ENCODE data around the gene IRGQ.
"Not testable (repeated sequence)": the region's sequence is repeated elsewhere in the genome, so short reads cannot be mapped to it uniquely, and the experiment has no call there.

The IRGQ gene

GRCh38 chr19:43616954-43617353 lies 21.0 kb upstream of the IRGQ start:
- Mint-ChIP-seq H3K27ac (no peak overlapping the region), H3K4me3 (no peak overlapping the region), H3K27me3 (no peaks in the 10 kb centered on the region), H3K9me3 (no peaks in the 10 kb centered on the region), H3K36me3 (ENCODE audit: low read depth) (peaks cover 7% of the 10 kb centered on the region), H3K4me1 (peaks cover 18% of the 10 kb centered on the region)
- no peak for ATAC-seq
- no peak for DNase-seq

- no peaks in the 10 kb centered on the region for H3K27me3 Mint-ChIP-seq
- H3K27ac Mint-ChIP-seq = no peak overlapping the region
- H3K4me3 Mint-ChIP-seq = no peak overlapping the region
- DNase-seq (no peak), ATAC-seq (no peak)
- H3K36me3 Mint-ChIP-seq (ENCODE audit: low read depth) = peaks cover 11% of the 10 kb centered on the region
- peaks cover 18% of the 10 kb centered on the region for H3K4me1 Mint-ChIP-seq
- no peaks in the 10 kb centered on the region for H3K9me3 Mint-ChIP-seq
Observed at GRCh38 chr19:43616306-43616705, 20.4 kb upstream of the IRGQ start.

- H3K27me3 Mint-ChIP-seq = no peaks in the 10 kb centered on the region
- ATAC-seq (no peak), DNase-seq (no peak)
- H3K4me3 Mint-ChIP-seq = no peak overlapping the region
- H3K9me3 Mint-ChIP-seq = no peaks in the 10 kb centered on the region
- H3K36me3 Mint-ChIP-seq (ENCODE audit: low read depth) = peaks cover 11% of the 10 kb centered on the region
- H3K27ac Mint-ChIP-seq = no peak overlapping the region
- H3K4me1 Mint-ChIP-seq = peaks cover 3% of the 10 kb centered on the region
Observed at GRCh38 chr19:43612374-43612773, 16.4 kb upstream of the IRGQ start.

- peaks cover 8% of the 10 kb centered on the region for H3K4me1 Mint-ChIP-seq
- no peaks in the 10 kb centered on the region for H3K9me3 Mint-ChIP-seq
- peaks cover 11% of the 10 kb centered on the region for H3K36me3 Mint-ChIP-seq (ENCODE audit: low read depth)
- DNase-seq = no peak
- H3K27ac Mint-ChIP-seq = peak within 1 kb of the TSS; percentile 29
- H3K4me3 Mint-ChIP-seq = no peak within 1 kb of the TSS
- no peak for ATAC-seq
- no peaks in the 10 kb centered on the region for H3K27me3 Mint-ChIP-seq
Observed at GRCh38 chr19:43611788-43612187, 15.9 kb upstream of the IRGQ start, which contains the start of gene SRRM5. Gene SRRM5 (plus strand): TSS chr19:43612088. CDS start chr19:43612122, 34 bp downstream.

GRCh38 chr19:43610493-43610892 lies 14.6 kb upstream of the IRGQ start:
- DNase-seq (no peak), ATAC-seq (no peak)
- H3K9me3 Mint-ChIP-seq = no peaks in the 10 kb centered on the region
- H3K27me3 Mint-ChIP-seq = no peaks in the 10 kb centered on the region
- no peak overlapping the region for H3K4me3 Mint-ChIP-seq
- H3K4me1 Mint-ChIP-seq = peaks cover 8% of the 10 kb centered on the region
- H3K27ac Mint-ChIP-seq = peak overlapping the region; percentile 23
- peaks cover 11% of the 10 kb centered on the region for H3K36me3 Mint-ChIP-seq (ENCODE audit: low read depth)

- Mint-ChIP-seq H3K4me3 (no peak overlapping the region), H3K27me3 (no peaks in the 10 kb centered on the region), H3K4me1 (peaks cover 8% of the 10 kb centered on the region), H3K27ac (no peak overlapping the region), H3K36me3 (ENCODE audit: low read depth) (peaks cover 11% of the 10 kb centered on the region), H3K9me3 (no peaks in the 10 kb centered on the region)
- no peak for DNase-seq
- ATAC-seq = no peak
Observed at GRCh38 chr19:43609872-43610271, 13.9 kb upstream of the IRGQ start.

DNA sequence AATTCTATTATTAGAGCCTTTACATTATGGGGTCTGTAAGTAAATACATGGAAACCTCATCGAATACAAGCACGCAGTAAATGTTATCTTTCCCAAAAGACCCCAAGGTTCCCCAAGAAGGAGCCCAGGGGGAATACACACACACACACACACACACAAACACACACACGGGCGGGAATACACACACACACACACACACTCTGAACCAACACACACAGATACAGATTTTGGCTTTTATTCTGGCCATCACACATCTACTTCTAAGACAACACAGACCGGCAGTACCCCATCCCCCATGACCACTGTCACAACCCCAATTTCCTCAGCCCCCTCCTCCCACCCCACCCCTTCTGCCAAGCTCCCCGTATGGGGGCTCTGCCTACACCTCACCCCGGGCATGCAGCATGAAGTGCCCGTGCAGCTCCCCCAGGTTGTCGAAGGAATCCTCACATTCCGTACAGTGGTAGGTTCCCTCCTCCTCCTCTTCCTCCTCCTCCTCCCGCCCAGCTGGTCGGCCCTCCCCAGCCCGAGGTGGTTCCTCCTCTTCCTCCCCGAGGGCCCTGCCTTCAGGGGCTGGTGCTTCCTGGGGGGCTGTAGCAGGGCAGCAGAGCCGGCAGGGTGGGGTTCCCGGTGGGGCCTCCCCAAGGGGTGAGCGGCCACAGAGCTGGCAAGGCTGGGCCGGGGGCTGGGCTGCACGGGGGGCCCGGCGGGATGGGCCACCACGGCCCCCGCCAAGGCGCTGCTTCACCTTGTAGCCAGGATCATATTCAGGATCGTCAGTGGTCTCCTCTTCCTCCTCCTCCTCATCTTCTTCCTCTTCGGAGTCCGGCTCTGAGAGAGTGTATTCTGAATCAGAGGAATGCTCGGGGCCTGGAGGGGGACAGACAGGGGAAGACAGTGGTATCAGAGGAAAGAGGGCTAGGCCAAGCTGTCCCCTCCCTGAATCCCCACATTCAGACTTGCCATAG lies 11.6 kb upstream of the IRGQ start:
- Mint-ChIP-seq H3K36me3 (ENCODE audit: low read depth) (peaks cover 7% of the 10 kb centered on the region), H3K4me3 (no peak overlapping the region), H3K27me3 (no peaks in the 10 kb centered on the region), H3K4me1 (peaks cover 8% of the 10 kb centered on the region), H3K9me3 (no peaks in the 10 kb centered on the region), H3K27ac (peak overlapping the region; percentile 16)
- no peak for DNase-seq
- ATAC-seq = no peak

DNA sequence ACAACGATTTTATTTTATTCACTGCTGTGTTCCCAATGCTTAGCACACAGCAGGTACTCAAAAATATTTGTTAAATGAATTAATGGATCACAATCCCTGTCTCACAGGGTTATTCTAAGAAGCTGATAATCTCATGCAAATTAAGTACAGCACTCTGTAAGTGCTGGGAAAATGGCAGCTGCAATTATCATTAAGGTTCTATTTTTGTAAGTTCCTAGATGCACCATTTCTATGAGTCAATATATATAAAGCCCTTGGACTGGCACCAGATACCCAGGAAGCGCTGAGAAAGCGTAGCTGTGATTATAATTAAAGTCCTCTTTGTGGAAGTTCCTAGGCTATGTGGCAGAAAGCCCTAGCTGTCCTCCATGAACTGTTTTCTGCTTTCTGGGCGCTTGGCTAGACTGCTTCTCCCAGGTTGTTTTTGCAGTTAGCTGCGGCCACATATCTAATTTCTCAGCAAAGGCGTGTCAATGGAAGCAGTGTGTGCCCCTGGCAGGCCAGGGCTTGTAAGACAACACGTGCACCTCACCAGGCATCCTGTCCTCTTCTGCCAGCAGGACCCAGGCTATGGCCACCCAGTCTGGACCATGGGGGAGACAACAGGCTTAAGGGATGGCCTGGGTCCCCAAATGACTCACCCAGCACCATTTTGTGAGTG lies 10.8 kb upstream of the IRGQ start:
- Mint-ChIP-seq H3K36me3 (ENCODE audit: low read depth) (peaks cover under 1% of the 10 kb centered on the region), H3K4me1 (peaks cover 8% of the 10 kb centered on the region), H3K4me3 (no peak overlapping the region), H3K27me3 (no peaks in the 10 kb centered on the region), H3K9me3 (no peaks in the 10 kb centered on the region), H3K27ac (peak overlapping the region; percentile 16)
- ATAC-seq (no peak), DNase-seq (no peak)

DNA sequence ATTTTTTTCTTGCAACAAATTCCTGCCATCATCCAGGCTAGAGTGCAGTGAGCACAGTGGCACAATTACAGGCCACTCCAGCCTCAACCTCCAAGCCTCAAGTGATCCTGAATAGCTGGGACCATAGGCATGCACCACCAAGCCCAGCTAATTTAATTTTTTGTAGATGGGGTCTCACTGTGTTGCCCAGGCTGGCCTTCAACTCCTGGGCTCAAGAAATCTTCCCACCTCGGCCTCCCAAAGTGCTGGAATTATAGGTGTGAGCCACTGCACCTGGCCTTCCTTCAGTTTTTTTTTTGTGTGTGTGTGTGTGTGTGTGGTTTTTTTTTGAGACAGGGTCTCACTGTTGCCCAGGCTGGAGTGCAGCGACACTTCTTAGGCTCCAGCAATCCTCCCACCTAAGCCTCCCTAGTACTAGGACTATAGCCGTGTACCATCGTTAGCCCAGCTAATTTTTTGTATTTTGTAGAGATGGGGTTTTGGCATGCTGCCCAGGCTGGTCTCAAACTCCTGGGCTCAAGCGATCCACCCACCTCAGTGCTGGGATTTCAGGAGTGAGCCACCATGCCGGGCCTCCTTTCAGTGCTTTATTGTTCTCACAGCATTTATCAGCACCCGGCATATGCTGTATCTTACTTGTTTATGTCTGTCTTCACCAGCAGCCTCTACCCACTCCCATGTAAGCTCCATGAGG lies 10.1 kb upstream of the IRGQ start:
- DNase-seq = no peak

GRCh38 chr19:43600326-43600725 lies 4.4 kb upstream of the IRGQ start:
- H3K4me3 Mint-ChIP-seq = not testable (repeated sequence)

More for the DNA sequence above, 10.1 kb upstream of the IRGQ start:
- ATAC-seq = no peak
- H3K4me1 Mint-ChIP-seq = peaks cover 8% of the 10 kb centered on the region
- H3K27me3 Mint-ChIP-seq = no peaks in the 10 kb centered on the region
- peak overlapping the region; percentile 21 for H3K27ac Mint-ChIP-seq
- no peaks in the 10 kb centered on the region for H3K36me3 Mint-ChIP-seq (ENCODE audit: low read depth)
- no peaks in the 10 kb centered on the region for H3K9me3 Mint-ChIP-seq
- no peak overlapping the region for H3K4me3 Mint-ChIP-seq

GRCh38 chr19:43599635-43600295 lies 3.8 kb upstream of the IRGQ start:
- no peak overlapping the region for H3K27ac Mint-ChIP-seq
- H3K27me3 Mint-ChIP-seq = peaks cover 2% of the 10 kb centered on the region
- H3K36me3 Mint-ChIP-seq (ENCODE audit: low read depth) = peaks cover 16% of the 10 kb centered on the region
- peaks cover 27% of the 10 kb centered on the region for H3K4me1 Mint-ChIP-seq
- DNase-seq (no peak), ATAC-seq (no peak)
- H3K4me3 Mint-ChIP-seq = no peak overlapping the region
- H3K9me3 Mint-ChIP-seq = no peaks in the 10 kb centered on the region

More at GRCh38 chr19:43600326-43600725, 4.4 kb upstream of the IRGQ start:
- Mint-ChIP-seq H3K36me3 (ENCODE audit: low read depth) (peaks cover 16% of the 10 kb centered on the region), H3K4me1 (peaks cover 27% of the 10 kb centered on the region)
- not testable (repeated sequence) for DNase-seq, H3K27ac Mint-ChIP-seq, H3K27me3 Mint-ChIP-seq, ATAC-seq, H3K9me3 Mint-ChIP-seq

DNA sequence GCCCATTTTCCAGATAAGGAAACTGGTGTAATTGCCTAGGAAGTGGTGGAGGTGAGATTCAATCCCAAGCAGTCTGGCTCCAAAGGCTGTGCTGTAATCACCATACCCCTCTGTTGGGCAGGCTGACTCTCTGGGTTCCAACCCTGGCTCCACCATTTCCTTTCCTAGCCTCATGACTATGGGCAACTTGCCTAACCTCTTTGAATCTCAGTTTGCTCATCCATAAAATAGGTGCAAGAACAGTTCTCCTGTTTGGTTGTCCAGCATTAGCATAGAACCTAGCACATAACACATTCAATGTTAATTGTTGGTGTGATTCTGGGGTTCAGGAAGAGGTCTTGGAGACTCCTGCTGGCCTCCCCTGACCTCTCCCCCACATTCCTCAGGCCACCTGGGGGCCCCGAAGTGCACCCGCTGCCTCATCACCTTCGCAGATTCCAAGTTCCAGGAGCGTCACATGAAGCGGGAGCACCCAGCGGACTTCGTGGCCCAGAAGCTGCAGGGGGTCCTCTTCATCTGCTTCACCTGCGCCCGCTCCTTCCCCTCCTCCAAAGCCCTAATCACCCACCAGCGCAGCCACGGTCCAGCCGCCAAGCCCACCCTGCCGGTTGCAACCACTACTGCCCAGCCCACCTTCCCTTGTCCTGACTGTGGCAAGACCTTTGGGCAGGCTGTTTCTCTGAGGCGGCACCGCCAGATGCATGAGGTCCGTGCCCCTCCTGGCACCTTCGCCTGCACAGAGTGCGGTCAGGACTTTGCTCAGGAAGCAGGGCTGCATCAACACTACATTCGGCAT lies 2.7 kb upstream of the IRGQ start:
- peaks cover 19% of the 10 kb centered on the region for H3K36me3 Mint-ChIP-seq (ENCODE audit: low read depth)
- ATAC-seq (no peak), DNase-seq (no peak)
- peaks cover 2% of the 10 kb centered on the region for H3K27me3 Mint-ChIP-seq
- H3K9me3 Mint-ChIP-seq = no peaks in the 10 kb centered on the region
- H3K27ac Mint-ChIP-seq = peak overlapping the region; percentile 99
- peak overlapping the region; percentile 91 for H3K4me3 Mint-ChIP-seq
- H3K4me1 Mint-ChIP-seq = peaks cover 31% of the 10 kb centered on the region

GRCh38 chr19:43597876-43598275 lies 1.9 kb upstream of the IRGQ start:
- H3K9me3 Mint-ChIP-seq = no peaks in the 10 kb centered on the region
- H3K27ac Mint-ChIP-seq = peak overlapping the region; percentile 99
- peaks cover 2% of the 10 kb centered on the region for H3K27me3 Mint-ChIP-seq
- H3K4me1 Mint-ChIP-seq = peaks cover 36% of the 10 kb centered on the region
- DNase-seq (no peak), ATAC-seq (no peak)
- peaks cover 25% of the 10 kb centered on the region for H3K36me3 Mint-ChIP-seq (ENCODE audit: low read depth)
- H3K4me3 Mint-ChIP-seq = peak overlapping the region; percentile 91
